Transverse colon (tissue), 4 donors: ENCODE measurements around the gene DPP10. TPM values are rescaled to one million over a fixed set of nuclear protein-coding genes. Genes with fewer than 3 reads are reported as not detected.

Source experiments
- DNase-seq: peaks from one replicate; pipeline ENCODE4 v3.0.0-alpha.2; 2019
- H3K27ac ChIP-seq, 4 donors: fragments of 200-600 bp; sonication (generic); 2 replicates each; pipeline ENCODE4 v1.5.1; 2016 to 2018; ENCODE audit warnings: inconsistent platforms in 4 of 4
- H3K27me3 ChIP-seq: fragments of 200-600 bp; sonication (generic); 2 replicates; pipeline ENCODE4 v1.5.1; 2017; ENCODE audit warnings: inconsistent platforms
- H3K36me3 ChIP-seq, 4 donors: fragments of 200-600 bp; sonication (generic); 2 replicates each; pipeline ENCODE4 v1.5.1; 2017 to 2019; ENCODE audit warnings: inconsistent platforms in 4 of 4
- H3K4me1 ChIP-seq, 4 donors: fragments of 200-600 bp; sonication (generic); 2 replicates each; pipeline ENCODE4 v1.5.1; 2017 to 2020; ENCODE audit warnings: inconsistent platforms in 4 of 4
- H3K4me3 ChIP-seq, 4 donors: fragments of 200-600 bp; sonication (generic); 1 replicate in 1 of 4; 2 replicates in 3 of 4; pipeline versions ENCODE4 v1.5.1 to v1.6.1; 2017 to 2019; ENCODE audit warnings: inconsistent platforms in 4 of 4
- H3K9me3 ChIP-seq, 2 donors: fragments of 200-600 bp; sonication (generic); 2 replicates each; pipeline ENCODE4 v1.5.1; 2017 to 2019; ENCODE audit warnings: inconsistent platforms in 2 of 2
- CTCF ChIP-seq, 5 experiments: fragments of 200-600 bp in 3 of 5; fragments of 450-650 bp in 2 of 5; sonication (generic) in 3 of 5; IDR thresholded peaks; 1 replicate in 2 of 5; 2 replicates in 3 of 5; pipeline ENCODE4 v1.5.1; 2016 to 2017; ENCODE audit warnings: antibody characterized with exemption in 5 of 5, inconsistent platforms in 3 of 5, mild to moderate bottlenecking in 2 of 5, moderate library complexity in 1 of 5
- EP300 ChIP-seq: sonication (generic); formaldehyde crosslinking; IDR thresholded peaks from one replicate; pipeline ENCODE4 v1.6.1; 2017; ENCODE audit warnings: antibody characterized with exemption, low read depth
- POLR2A ChIP-seq: fragments of 450-650 bp; IDR thresholded peaks from one replicate; pipeline ENCODE4 v1.6.1; 2016; ENCODE audit warnings: antibody characterized with exemption, mild to moderate bottlenecking, moderate library complexity
- POLR2AphosphoS5 ChIP-seq, 3 donors: sonication (generic); formaldehyde crosslinking; IDR thresholded peaks; one replicate each; pipeline ENCODE4 v1.6.1; 2016; ENCODE audit warnings: antibody characterized with exemption in 3 of 3
- WGBS, 2 donors: methylation state at CpG; one replicate each; pipeline ENCODE4 v1.1.5; 2018; ENCODE audit warnings: low coverage in 1 of 2; 5-methylcytosine and 5-hydroxymethylcytosine counted together
- in situ Hi-C, 4 donors: fragments of 200-750 bp; cut with MboI; loops; one replicate each; pipeline versions ENCODE4 v1.15.0 to v1.15.1; 2017; ENCODE audit warnings: low sequenced_read_pairs in 3 of 4, low pct_ligation_motif_present in 1 of 4, low pct_unique_long_range_greater_than_20kb in 1 of 4
- intact Hi-C: fragments of 100-400 bp; cut with DNase I; formaldehyde crosslinking; loops from one replicate; pipeline ENCODE4 v1.15.1; 2023; ENCODE audit warnings: low total_unique reads
- total RNA-seq, 4 donors: library from RNA; depleted of rRNA; stranded (reverse); fragments of >200 nt; gene quantifications; one replicate each; pipeline ENCODE4 v1.1.0, GENCODE V29; 2016

The DPP10 gene
- total RNA-seq, 4 donors from 2014 or later, result 3.4 to 8.4 (median 7.0) TPM

GRCh38 chr2:115569547-115569946 is 1127.1 kb downstream of the DPP10 start:
- no peak for DNase-seq
- in situ Hi-C loops, result no loop called here
- TF ChIP-seq POLR2AphosphoS5 (IDR thresholded peaks at IDR 0.05), result no peak
- TF ChIP-seq POLR2A, result no peak
- TF ChIP-seq CTCF (IDR thresholded peaks at IDR 0.05), result no peak
- no peak for TF ChIP-seq EP300

DNA sequence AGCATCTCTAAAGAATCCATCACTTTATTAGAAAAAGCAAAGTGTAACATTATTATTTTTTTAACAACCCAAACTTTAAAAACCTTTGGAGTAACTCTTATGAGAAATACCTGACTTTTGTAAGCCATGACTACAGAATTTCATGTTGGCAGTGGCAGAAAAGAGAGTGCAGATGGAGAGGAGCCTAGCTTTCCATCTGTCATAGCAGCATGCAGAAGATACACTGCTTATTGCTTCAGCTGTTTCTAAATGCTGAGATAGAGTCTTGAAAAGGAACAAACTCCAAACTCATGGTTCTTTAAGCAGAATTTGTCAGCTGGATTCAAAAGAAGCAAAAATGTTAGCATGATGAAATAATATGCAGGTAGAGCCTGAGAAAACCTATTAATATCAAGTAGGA is 1130.3 kb downstream of the DPP10 start:
- H3K27ac ChIP-seq, result no peak overlapping the region
- no peaks in the 10 kb centered on the region for H3K9me3 ChIP-seq
- DNase-seq, result no peak
- intact Hi-C loops (no loop called here), in situ Hi-C loops (no loop called here)
- no peak overlapping the region for H3K4me3 ChIP-seq
- TF ChIP-seq POLR2AphosphoS5 (IDR thresholded peaks at IDR 0.05) (no peak), POLR2A (no peak), EP300 (no peak), CTCF (IDR thresholded peaks at IDR 0.05) (no peak)
- no peaks in the 10 kb centered on the region for H3K36me3 ChIP-seq
- H3K27me3 ChIP-seq, result no peaks in the 10 kb centered on the region
- H3K4me1 ChIP-seq, result no peaks in the 10 kb centered on the region

More at GRCh38 chr2:115569547-115569946, 1127.1 kb downstream of the DPP10 start:
- intact Hi-C loops, result no loop called here
- Histone ChIP-seq H3K27me3 (no peaks in the 10 kb centered on the region), H3K9me3 (no peaks in the 10 kb centered on the region), H3K4me1 (no peaks in the 10 kb centered on the region), H3K27ac (no peak overlapping the region), H3K36me3 (no peaks in the 10 kb centered on the region), H3K4me3 (no peak overlapping the region)
- 64 to 85% methylated on average over 2 of the region's 2 CpGs for WGBS, 2 donors

- DNase-seq, result no peak
- Histone ChIP-seq H3K4me3 (no peak overlapping the region), H3K9me3 (no peaks in the 10 kb centered on the region), H3K27me3 (no peaks in the 10 kb centered on the region), H3K36me3 (no peaks in the 10 kb centered on the region), H3K27ac (no peak overlapping the region), H3K4me1 (no peaks in the 10 kb centered on the region)
- intact Hi-C loops (no loop called here), in situ Hi-C loops (no loop called here)
- no peak for TF ChIP-seq POLR2AphosphoS5 (IDR thresholded peaks at IDR 0.05)
- TF ChIP-seq CTCF (IDR thresholded peaks at IDR 0.05), result no peak
- no peak for TF ChIP-seq EP300
- 67 to 84% methylated on average over 1 to 4 of the region's 4 CpGs for WGBS, 2 donors
Observed at GRCh38 chr2:115573756-115574155, 1131.3 kb downstream of the DPP10 start.

DNA sequence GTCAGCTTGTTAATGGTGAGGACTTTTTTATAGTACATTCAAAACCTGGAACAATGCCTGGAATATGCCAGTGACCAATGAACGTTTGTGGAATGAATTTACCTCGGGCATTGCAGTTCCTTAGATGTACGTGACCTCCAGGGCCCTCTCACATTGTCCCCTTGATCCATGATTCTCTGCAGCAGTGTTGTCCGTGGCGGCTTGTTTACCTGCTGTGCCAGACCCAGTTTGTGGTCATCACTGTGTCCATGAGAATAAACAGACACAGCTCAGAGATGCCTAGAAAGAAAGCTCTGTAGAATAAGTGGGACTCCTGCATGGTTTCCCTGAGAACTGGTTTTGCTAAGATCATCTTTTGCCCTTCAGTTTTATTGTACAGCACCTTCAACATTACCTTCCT is 1132.2 kb downstream of the DPP10 start:
- no peak overlapping the region for H3K27ac ChIP-seq
- no peaks in the 10 kb centered on the region for H3K9me3 ChIP-seq
- no peak for DNase-seq
- no peaks in the 10 kb centered on the region for H3K27me3 ChIP-seq
- intact Hi-C loops (no loop called here), in situ Hi-C loops (no loop called here)
- H3K4me3 ChIP-seq, result no peak overlapping the region
- WGBS, 2 donors, result 52 to 67% methylated on average over 4 to 5 of the region's 5 CpGs
- no peaks in the 10 kb centered on the region for H3K4me1 ChIP-seq
- no peak for TF ChIP-seq POLR2AphosphoS5 (IDR thresholded peaks at IDR 0.05)
- no peak for TF ChIP-seq EP300
- TF ChIP-seq CTCF (IDR thresholded peaks at IDR 0.05), result no peak
- TF ChIP-seq POLR2A, result no peak
- H3K36me3 ChIP-seq, result no peaks in the 10 kb centered on the region
